GM21528 (cell line): ENCODE data around the gene DMRTA1.
"Not testable (repeated sequence)": the region's sequence is repeated elsewhere in the genome, so short reads cannot be mapped to it uniquely, and the experiment has no call there.

ENCODE experiments used
- ATAC-seq: cut with Tn5 transposase; IDR thresholded peaks from one replicate; pipeline ENCODE4 v1.9.1; 2021; ENCODE audit warnings: mild to moderate bottlenecking, moderate library complexity; ENCODE audit not compliant: unreplicated experiment, low FRiP score

The DMRTA1 gene

GRCh38 chr9:22446589-22446949, at the start of gene DMRTA1:
Gene DMRTA1, plus strand, starts transcription at chr9:22446824. Its CDS starts 242 bp downstream, at chr9:22447066.
- ATAC-seq: peak; percentile 33

GRCh38 chr9:22401671-22402070, 45.0 kb upstream of the DMRTA1 start:
- no peak for ATAC-seq

GRCh38 chr9:22405869-22406659, 40.6 kb upstream of the DMRTA1 start:
- no peak for ATAC-seq

- ATAC-seq: no peak
Measured at GRCh38 chr9:22413884-22414283, 32.7 kb upstream of the DMRTA1 start.

GRCh38 chr9:22415941-22416691, 30.5 kb upstream of the DMRTA1 start:
- ATAC-seq: no peak

- ATAC-seq: no peak
Measured at GRCh38 chr9:22416692-22417060, 29.9 kb upstream of the DMRTA1 start.

GRCh38 chr9:22423566-22423965, 23.1 kb upstream of the DMRTA1 start:
- ATAC-seq: no peak

GRCh38 chr9:22424616-22425015, 22.0 kb upstream of the DMRTA1 start:
- ATAC-seq: no peak

- no peak for ATAC-seq
Measured at GRCh38 chr9:22425551-22425950, 21.1 kb upstream of the DMRTA1 start.

- ATAC-seq: no peak
Measured at GRCh38 chr9:22427226-22427880, 19.3 kb upstream of the DMRTA1 start.

- ATAC-seq: no peak
Measured at GRCh38 chr9:22433691-22434090, 12.9 kb upstream of the DMRTA1 start.

GRCh38 chr9:22435252-22435651, 11.4 kb upstream of the DMRTA1 start:
- ATAC-seq: not testable (repeated sequence)

- not testable (repeated sequence) for ATAC-seq
Measured at GRCh38 chr9:22437461-22438067, 9.1 kb upstream of the DMRTA1 start.

GRCh38 chr9:22440841-22441240, 5.8 kb upstream of the DMRTA1 start:
- no peak for ATAC-seq

GRCh38 chr9:22446950-22447617, 460 bp downstream of the DMRTA1 start:
- ATAC-seq: peak; percentile 58

- peak; percentile 36 for ATAC-seq
Measured at GRCh38 chr9:22447618-22448305, 1.1 kb downstream of the DMRTA1 start.

- ATAC-seq: no peak
Measured at GRCh38 chr9:22449719-22450118, 3.1 kb downstream of the DMRTA1 start.

GRCh38 chr9:22452415-22453010, 5.9 kb downstream of the DMRTA1 start:
- no peak for ATAC-seq

- no peak for ATAC-seq
Measured at GRCh38 chr9:22454016-22454415, 7.4 kb downstream of the DMRTA1 start.
